Measurements from ENCODE around the gene SLC4A11.

Gene SLC4A11

DNA sequence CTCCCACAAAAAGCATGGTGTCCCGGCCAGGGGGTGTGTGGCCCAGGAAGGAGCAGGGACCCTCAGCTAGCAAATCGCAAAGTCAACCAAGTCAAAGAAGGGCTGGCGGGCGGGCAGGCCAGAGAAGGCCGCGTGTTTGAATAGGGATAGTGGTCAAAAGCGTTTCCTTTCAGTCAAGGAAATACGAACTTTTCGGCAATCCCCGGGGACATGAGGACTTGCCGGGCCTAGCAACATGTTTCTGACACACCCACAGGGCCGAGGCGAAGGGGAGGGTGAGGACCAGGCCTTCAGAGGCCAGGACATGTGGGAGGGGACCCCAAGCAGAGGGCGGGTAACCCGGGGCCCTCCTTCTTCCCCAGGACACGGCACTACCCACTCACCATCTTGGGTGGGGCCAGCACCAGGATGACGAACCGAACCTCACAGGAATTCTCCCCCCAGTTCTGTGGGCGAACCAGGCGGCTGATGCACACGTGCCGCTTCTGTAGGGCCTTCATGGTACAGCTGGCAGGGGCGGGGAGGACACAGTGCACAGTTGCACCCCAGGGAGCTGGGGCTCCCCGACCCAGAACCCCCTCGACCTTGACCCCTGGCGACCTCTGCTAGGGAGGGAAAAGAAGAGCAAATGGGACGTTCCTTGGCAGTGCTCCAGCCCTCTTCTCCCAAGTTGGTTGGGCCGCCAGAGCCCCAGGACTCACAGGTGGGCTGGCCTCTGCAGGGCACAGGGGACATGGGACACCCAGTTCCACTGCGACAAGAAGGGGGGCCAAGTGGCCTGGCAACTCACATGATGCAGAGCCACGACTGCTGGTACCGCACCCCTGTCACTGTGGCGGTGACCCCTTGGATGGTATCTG lies 5.6 kb downstream of the SLC4A11 start:
- no peak overlapping the region for H3K4me3 ChIP-seq (ENCODE audit: low read depth, low read length)
- TF ChIP-seq, protein P1, sequence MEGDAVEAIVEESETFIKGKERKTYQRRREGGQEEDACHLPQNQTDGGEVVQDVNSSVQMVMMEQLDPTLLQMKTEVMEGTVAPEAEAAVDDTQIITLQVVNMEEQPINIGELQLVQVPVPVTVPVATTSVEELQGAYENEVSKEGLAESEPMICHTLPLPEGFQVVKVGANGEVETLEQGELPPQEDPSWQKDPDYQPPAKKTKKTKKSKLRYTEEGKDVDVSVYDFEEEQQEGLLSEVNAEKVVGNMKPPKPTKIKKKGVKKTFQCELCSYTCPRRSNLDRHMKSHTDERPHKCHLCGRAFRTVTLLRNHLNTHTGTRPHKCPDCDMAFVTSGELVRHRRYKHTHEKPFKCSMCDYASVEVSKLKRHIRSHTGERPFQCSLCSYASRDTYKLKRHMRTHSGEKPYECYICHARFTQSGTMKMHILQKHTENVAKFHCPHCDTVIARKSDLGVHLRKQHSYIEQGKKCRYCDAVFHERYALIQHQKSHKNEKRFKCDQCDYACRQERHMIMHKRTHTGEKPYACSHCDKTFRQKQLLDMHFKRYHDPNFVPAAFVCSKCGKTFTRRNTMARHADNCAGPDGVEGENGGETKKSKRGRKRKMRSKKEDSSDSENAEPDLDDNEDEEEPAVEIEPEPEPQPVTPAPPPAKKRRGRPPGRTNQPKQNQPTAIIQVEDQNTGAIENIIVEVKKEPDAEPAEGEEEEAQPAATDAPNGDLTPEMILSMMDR (IDR thresholded peaks at IDR 0.05; ENCODE audit: borderline replicate concordance, insufficient read depth, low read depth, low read length): no peak

DNA sequence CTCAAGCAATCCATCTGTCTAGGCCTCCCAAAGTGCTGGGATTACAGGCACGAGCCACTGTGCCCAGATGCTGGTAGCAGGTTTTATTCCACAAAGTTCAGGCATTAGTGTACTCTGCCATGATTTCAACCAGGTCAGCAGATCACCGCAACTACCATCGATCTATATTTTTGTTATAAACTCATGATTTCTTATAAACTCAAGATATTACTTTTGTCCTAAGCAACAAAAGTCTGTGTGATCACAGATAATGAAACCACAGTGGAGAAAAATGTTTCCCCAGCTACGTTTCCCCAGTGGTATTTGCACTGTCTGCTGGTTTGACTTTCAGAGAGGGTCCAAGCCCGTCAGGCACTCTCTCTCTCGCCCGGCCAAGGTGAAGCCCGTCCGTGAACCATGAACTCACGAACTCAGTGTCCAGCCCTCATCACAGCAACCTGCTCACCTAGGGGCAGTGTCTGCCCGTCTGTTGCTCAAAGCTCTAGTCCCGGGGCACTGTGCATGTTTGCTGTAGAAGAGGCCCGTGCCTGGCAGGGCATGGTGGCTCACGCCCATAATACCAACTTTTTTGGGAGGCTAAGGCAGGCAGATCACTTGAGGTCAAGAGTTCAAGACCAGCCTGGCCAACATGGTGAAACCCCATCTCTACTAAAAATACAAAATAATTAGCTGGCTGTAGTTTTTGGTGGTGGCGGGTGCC lies 7.0 kb downstream of the SLC4A11 start:
- H3K4me3 ChIP-seq (ENCODE audit: low read depth, low read length): no peak overlapping the region
- TF ChIP-seq, protein P1 (IDR thresholded peaks at IDR 0.05; ENCODE audit: borderline replicate concordance, insufficient read depth, low read depth, low read length): no peak

DNA sequence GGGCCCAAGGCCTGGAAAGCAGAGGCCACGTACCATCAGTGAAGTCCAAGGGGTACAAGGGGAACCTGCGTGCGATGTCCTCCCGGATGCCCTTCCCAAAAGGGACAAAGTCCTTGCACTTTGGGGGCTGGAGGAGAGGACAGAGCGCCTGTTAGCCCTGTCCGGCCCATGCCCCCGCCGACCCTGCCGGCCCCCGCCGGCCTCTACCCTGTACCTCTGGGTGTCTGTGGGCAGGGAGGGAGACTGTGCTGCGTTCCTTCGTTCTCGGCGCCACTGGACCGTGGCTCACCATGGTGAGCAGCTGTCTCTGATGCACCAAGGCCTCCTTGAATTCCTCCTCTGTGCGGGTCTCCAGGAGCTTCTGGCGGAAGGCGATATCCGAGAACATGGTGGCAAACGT lies 7.9 kb downstream of the SLC4A11 start:
- TF ChIP-seq, protein P1 (IDR thresholded peaks at IDR 0.05; ENCODE audit: borderline replicate concordance, insufficient read depth, low read depth, low read length): no peak
- H3K4me3 ChIP-seq (ENCODE audit: low read depth, low read length): no peak overlapping the region

DNA sequence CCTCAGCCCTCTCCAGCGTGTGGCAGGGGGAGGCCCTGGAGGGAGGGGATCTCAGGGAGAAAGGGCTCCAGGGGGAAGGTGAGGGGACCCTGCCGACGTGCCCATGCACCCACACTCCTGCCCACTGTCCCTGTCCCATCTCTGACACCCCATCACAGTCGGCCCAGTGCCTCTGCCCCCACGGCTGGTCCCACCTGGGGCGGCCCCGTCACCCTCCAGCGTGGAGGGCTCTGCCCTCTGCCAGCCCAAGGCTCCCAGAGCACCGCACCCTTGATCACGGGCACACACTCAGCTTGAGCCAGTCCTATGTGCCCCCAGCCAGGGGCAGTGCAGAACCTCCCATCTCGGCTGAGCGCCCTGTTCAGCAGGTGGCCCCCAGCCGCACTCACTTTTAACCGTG lies 9.2 kb downstream of the SLC4A11 start:
- TF ChIP-seq, protein P1 (IDR thresholded peaks at IDR 0.05; ENCODE audit: borderline replicate concordance, insufficient read depth, low read depth, low read length): no peak

DNA sequence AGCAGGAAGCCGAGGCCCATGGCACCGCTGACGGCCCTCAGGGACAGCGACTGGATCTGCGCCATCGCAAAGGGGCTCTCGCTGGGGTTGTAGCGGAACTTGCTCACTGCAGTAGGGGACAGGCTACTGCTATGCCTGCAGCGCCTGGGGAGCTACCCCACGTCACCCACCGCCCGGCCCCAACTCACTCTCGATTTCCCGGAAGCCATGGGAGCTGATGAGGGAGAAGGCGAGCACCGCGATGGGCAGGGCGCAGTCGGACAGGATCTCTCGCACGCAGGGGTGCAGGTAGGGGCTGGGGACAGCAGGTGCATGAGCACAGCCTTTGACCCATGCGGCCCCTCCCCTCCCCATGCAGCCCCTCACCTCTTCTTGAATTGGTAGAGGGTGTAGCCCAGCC lies 9.8 kb downstream of the SLC4A11 start:
- H3K4me3 ChIP-seq (ENCODE audit: low read depth, low read length): no peak overlapping the region
- TF ChIP-seq, protein P1 (IDR thresholded peaks at IDR 0.05; ENCODE audit: borderline replicate concordance, insufficient read depth, low read depth, low read length): no peak

More for the DNA sequence above, 9.2 kb downstream of the SLC4A11 start:
- no peak overlapping the region for H3K4me3 ChIP-seq (ENCODE audit: low read depth, low read length)

DNA sequence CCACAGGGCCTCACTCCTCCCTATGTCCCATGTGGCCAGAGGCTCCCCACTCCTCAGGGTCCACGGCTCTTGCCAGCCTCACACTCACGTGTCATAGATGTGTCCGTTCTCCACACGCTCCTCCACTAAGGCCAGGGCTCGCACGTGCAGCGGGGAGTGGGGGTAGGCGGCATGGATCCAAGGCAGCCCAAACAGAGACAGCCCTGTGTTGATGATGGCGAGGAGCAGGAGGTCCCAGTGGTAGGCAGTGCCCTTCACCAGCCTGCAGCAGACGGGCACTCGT lies 10.3 kb downstream of the SLC4A11 start:
- TF ChIP-seq, protein P1 (IDR thresholded peaks at IDR 0.05; ENCODE audit: borderline replicate concordance, insufficient read depth, low read depth, low read length): no peak
- no peak overlapping the region for H3K4me3 ChIP-seq (ENCODE audit: low read depth, low read length)

Data from GM12875 (cell line).